Rectal smooth muscle tissue (tissue), 1 donor: ENCODE results near the gene TMEM80.
"Not testable (repeated sequence)": the region's sequence is repeated elsewhere in the genome, so short reads cannot be mapped to it uniquely, and the experiment has no call there.

Experiments used
- H3K27ac ChIP-seq: one replicate; pipeline ENCODE4 v1.7.0; 2013; ENCODE audit warnings: low read depth, low read length, inconsistent platforms
- H3K27me3 ChIP-seq: one replicate; pipeline ENCODE4 v1.7.0; 2013; ENCODE audit warnings: low read length; ENCODE audit not compliant: control insufficient read depth, insufficient read depth
- H3K36me3 ChIP-seq: one replicate; pipeline ENCODE4 v1.7.0; 2013; ENCODE audit warnings: low read length; ENCODE audit not compliant: control insufficient read depth, insufficient read depth
- H3K4me1 ChIP-seq: one replicate; pipeline ENCODE4 v1.7.0; 2013; ENCODE audit warnings: low read length; ENCODE audit not compliant: control insufficient read depth, insufficient read depth
- H3K4me3 ChIP-seq: one replicate; pipeline ENCODE4 v1.7.0; 2013; ENCODE audit warnings: low read length
- H3K9ac ChIP-seq: one replicate; pipeline ENCODE4 v1.7.0; 2013; ENCODE audit warnings: low read length

The TMEM80 gene

DNA sequence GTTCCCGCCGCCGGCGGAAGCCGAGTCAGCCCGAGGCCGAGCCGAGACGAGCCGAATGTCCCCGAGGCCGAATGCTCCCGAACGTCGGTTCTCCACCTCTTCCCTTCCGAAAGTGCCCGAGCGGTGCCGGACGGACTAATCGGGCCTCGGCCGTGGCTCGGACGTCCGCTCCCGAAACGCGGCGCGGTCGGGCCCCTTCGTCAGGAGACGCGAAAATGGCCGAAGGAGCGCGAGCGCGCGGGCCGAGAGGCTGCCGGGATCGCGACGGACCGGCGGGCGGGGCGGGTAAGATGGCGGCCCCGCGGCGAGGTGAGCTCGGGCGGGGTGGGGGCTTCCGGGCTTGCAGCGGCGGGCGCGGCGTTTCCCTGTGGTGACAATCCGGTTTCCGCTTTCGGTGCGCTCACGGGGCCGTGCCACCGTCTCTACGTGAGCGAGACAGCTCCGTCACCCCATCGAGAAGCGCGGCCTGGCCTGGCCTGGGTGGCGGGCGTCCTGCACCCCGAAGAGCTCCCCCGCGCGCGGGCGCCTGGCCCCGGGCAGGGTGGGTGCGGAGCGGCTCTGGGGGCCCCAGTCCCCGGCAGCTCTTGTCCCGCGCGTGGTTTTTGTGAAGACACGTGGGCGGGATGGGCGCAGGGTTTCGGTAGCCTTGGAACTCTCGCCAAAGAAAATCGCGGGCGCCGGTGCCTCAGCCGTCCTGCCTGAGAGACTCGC lies at the start of gene TMEM80:
TMEM80 (plus strand) TSS at position 279 of the 711 bp plus-strand sequence; CDS start at position 291, 12 bp downstream.
- Histone ChIP-seq H3K4me1 (peaks cover 6% of the 10 kb centered on the region), H3K27me3 (no peaks in the 10 kb centered on the region), H3K36me3 (no peaks in the 10 kb centered on the region), H3K4me3 (peak within 1 kb of the TSS; percentile 86), H3K27ac (peak within 1 kb of the TSS; percentile 99), H3K9ac (peak within 1 kb of the TSS; percentile 74)

GRCh38 chr11:646214-646613 lies 49.4 kb upstream of the TMEM80 start:
- H3K4me3 ChIP-seq = no peak overlapping the region
- no peaks in the 10 kb centered on the region for H3K27me3 ChIP-seq
- peaks cover 2% of the 10 kb centered on the region for H3K36me3 ChIP-seq
- no peaks in the 10 kb centered on the region for H3K4me1 ChIP-seq
- no peak overlapping the region for H3K27ac ChIP-seq
- no peak overlapping the region for H3K9ac ChIP-seq

- not testable (repeated sequence) for H3K4me3 ChIP-seq, H3K4me1 ChIP-seq, H3K36me3 ChIP-seq, H3K27me3 ChIP-seq, H3K27ac ChIP-seq, H3K9ac ChIP-seq
Measured at GRCh38 chr11:647672-648158, 47.9 kb upstream of the TMEM80 start.

- Histone ChIP-seq H3K27ac (no peak overlapping the region), H3K36me3 (peaks cover 8% of the 10 kb centered on the region), H3K4me1 (no peaks in the 10 kb centered on the region), H3K4me3 (no peak overlapping the region), H3K27me3 (no peaks in the 10 kb centered on the region), H3K9ac (no peak overlapping the region)
Measured at GRCh38 chr11:650482-650881, 45.1 kb upstream of the TMEM80 start.

- not testable (repeated sequence) for H3K36me3 ChIP-seq, H3K27ac ChIP-seq, H3K4me3 ChIP-seq, H3K4me1 ChIP-seq, H3K27me3 ChIP-seq, H3K9ac ChIP-seq
Measured at GRCh38 chr11:653136-653535, 42.5 kb upstream of the TMEM80 start.

DNA sequence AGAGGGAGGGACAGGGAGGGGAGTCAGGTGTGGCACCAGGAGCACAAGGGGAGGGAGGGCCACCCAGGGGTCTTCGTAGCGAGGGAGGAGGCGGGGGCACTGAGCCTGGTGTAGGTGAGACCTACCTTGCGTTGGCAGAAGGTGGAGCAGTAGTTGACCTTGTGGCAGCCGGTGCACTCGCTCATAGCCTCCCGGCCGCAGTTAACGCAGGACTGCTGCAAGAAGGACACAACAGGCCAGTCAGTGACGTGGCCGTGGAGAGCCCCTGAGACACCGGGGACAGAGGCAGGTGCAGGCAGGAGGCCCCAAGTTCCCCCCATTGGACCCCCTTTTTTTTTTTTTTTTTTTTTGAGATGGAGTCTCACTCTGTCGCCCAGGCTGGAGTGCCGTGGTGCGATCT lies 41.8 kb upstream of the TMEM80 start:
- no peaks in the 10 kb centered on the region for H3K27me3 ChIP-seq
- H3K9ac ChIP-seq = no peak overlapping the region
- no peak overlapping the region for H3K27ac ChIP-seq
- no peaks in the 10 kb centered on the region for H3K4me1 ChIP-seq
- peaks cover 8% of the 10 kb centered on the region for H3K36me3 ChIP-seq
- no peak overlapping the region for H3K4me3 ChIP-seq

DNA sequence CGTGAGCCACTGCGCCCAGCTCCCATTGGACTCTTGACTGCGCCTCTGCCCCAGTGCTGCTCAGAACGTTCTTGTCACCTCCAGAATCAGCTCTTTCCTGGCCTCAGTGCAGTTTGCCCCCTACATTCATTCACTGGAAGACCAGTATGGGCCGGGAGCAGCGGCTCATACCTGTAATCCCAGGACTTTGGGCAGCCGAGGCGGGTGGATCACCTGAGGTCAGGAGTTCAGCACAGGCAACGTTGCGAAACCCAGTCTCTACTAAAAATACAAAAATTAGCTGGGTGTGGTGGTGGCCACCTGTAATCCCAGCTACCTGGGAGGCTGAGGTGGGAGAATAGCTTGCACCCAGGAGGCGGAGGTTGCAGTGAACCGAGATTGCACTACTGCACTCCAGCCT lies 41.2 kb upstream of the TMEM80 start:
- H3K27ac ChIP-seq, H3K9ac ChIP-seq, H3K36me3 ChIP-seq, H3K4me1 ChIP-seq, H3K27me3 ChIP-seq, H3K4me3 ChIP-seq: not testable (repeated sequence)

GRCh38 chr11:655036-655726 lies 40.4 kb upstream of the TMEM80 start:
- Histone ChIP-seq H3K4me3 (no peak overlapping the region), H3K9ac (no peak overlapping the region), H3K36me3 (peaks cover 8% of the 10 kb centered on the region), H3K27me3 (no peaks in the 10 kb centered on the region), H3K27ac (no peak overlapping the region), H3K4me1 (no peaks in the 10 kb centered on the region)

- Histone ChIP-seq H3K4me3 (no peak overlapping the region), H3K4me1 (no peaks in the 10 kb centered on the region), H3K9ac (no peak overlapping the region), H3K27ac (no peak overlapping the region), H3K36me3 (peaks cover 8% of the 10 kb centered on the region), H3K27me3 (no peaks in the 10 kb centered on the region)
Measured at GRCh38 chr11:656426-656825, 39.2 kb upstream of the TMEM80 start.

- Histone ChIP-seq H3K4me1 (no peaks in the 10 kb centered on the region), H3K9ac (no peak overlapping the region), H3K27ac (no peak overlapping the region), H3K36me3 (peaks cover 8% of the 10 kb centered on the region), H3K27me3 (no peaks in the 10 kb centered on the region), H3K4me3 (no peak overlapping the region)
Measured at GRCh38 chr11:656866-657265, 38.8 kb upstream of the TMEM80 start.

- Histone ChIP-seq H3K9ac (no peak overlapping the region), H3K27ac (no peak overlapping the region), H3K36me3 (peaks cover 8% of the 10 kb centered on the region), H3K4me3 (no peak overlapping the region), H3K4me1 (no peaks in the 10 kb centered on the region), H3K27me3 (no peaks in the 10 kb centered on the region)
Measured at GRCh38 chr11:657691-658126, 37.9 kb upstream of the TMEM80 start.

GRCh38 chr11:659532-660085 lies 36.0 kb upstream of the TMEM80 start:
- H3K4me3 ChIP-seq = no peak overlapping the region
- no peaks in the 10 kb centered on the region for H3K27me3 ChIP-seq
- no peaks in the 10 kb centered on the region for H3K4me1 ChIP-seq
- peaks cover 2% of the 10 kb centered on the region for H3K36me3 ChIP-seq
- no peak overlapping the region for H3K9ac ChIP-seq
- no peak overlapping the region for H3K27ac ChIP-seq
